NB4 (cell line): ENCODE data around the gene TGFB2.

Experiments
- MAX ChIP-seq: IDR thresholded peaks from 2 replicates; pipeline ENCODE4 v1.6.1; 2011; ENCODE audit warnings: low read depth, low read length
- MYC ChIP-seq: IDR thresholded peaks from 2 replicates; pipeline ENCODE4 v1.6.1; 2011; ENCODE audit warnings: low read depth, low read length
- POLR2A ChIP-seq: IDR thresholded peaks from 2 replicates; pipeline ENCODE4 v1.6.1; 2011; ENCODE audit warnings: mild to moderate bottlenecking; ENCODE audit not compliant: insufficient read length; ENCODE audit errors: extremely low read depth
- TF ChIP-seq, protein P1 (sequence below): IDR thresholded peaks from one replicate; pipeline ENCODE4 v1.5.1; 2012; ENCODE audit warnings: low read depth, low read length

- TF ChIP-seq MAX (no peak), POLR2A (no peak), MYC (no peak)
- TF ChIP-seq, protein P1, sequence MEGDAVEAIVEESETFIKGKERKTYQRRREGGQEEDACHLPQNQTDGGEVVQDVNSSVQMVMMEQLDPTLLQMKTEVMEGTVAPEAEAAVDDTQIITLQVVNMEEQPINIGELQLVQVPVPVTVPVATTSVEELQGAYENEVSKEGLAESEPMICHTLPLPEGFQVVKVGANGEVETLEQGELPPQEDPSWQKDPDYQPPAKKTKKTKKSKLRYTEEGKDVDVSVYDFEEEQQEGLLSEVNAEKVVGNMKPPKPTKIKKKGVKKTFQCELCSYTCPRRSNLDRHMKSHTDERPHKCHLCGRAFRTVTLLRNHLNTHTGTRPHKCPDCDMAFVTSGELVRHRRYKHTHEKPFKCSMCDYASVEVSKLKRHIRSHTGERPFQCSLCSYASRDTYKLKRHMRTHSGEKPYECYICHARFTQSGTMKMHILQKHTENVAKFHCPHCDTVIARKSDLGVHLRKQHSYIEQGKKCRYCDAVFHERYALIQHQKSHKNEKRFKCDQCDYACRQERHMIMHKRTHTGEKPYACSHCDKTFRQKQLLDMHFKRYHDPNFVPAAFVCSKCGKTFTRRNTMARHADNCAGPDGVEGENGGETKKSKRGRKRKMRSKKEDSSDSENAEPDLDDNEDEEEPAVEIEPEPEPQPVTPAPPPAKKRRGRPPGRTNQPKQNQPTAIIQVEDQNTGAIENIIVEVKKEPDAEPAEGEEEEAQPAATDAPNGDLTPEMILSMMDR = no peak
These were observed 49.9 kb downstream of the TGFB2 start for GRCh38 chr1:218394989-218395388.
